ENCODE measurements around the gene BSG.

- TF ChIP-seq CTCF (IDR thresholded peaks at IDR 0.05; ENCODE audit: low read depth, low read length, missing input control) (no peak), NR2F2 (IDR thresholded peaks at IDR 0.05) (no peak), HNF4G (IDR thresholded peaks at IDR 0.05) (no peak), RAD21 (IDR thresholded peaks at IDR 0.05) (no peak), SP1 (IDR thresholded peaks at IDR 0.05) (no peak), RXRA (IDR thresholded peaks at IDR 0.05) (no peak), REST (IDR thresholded peaks at IDR 0.05) (no peak), JUND (IDR thresholded peaks at IDR 0.05) (no peak), MAX (IDR thresholded peaks at IDR 0.05) (no peak), TAF1 (conservative IDR thresholded peaks at IDR 0.05) (no peak), YY1 (IDR thresholded peaks at IDR 0.05) (no peak)
These were observed 6.9 kb downstream of the BSG start for GRCh38 chr19:579111-579841.
